Measurements from ENCODE around the gene KLHL29. TPM values are rescaled to one million over a fixed set of nuclear protein-coding genes. Genes with fewer than 3 reads are reported as not detected.

The KLHL29 gene
- total RNA-seq, 4 donors from 2014 or later: 2.2 to 3.3 (median 2.7) TPM

DNA sequence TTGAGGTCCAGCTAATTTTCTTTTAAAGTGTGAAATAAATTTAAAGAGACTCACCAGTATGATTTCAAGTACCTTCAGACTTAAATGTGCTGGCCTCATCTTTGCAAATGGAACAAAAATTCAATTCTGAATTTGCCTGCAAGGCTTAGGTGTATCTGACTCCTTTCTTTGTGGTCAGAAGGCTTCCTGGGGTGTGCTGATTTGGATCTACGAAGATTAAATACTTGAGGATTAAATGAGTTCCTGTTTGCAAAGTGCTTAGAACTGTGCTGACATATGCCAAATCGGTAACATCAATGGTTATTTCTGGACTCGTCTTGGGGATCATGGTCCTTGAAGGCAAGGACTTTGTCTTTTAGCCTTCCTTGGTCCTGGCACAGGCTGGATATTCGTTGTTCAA is 9.7 kb downstream of the KLHL29 start:
- no peaks in the 10 kb centered on the region for H3K27me3 ChIP-seq
- no peaks in the 10 kb centered on the region for H3K36me3 ChIP-seq
- no peak overlapping the region for H3K27ac ChIP-seq
- DNase-seq: no peak
- H3K4me3 ChIP-seq (replicated peaks in 1 of 3): no peak overlapping the region
- H3K9me3 ChIP-seq: no peaks in the 10 kb centered on the region
- TF ChIP-seq, protein P1, sequence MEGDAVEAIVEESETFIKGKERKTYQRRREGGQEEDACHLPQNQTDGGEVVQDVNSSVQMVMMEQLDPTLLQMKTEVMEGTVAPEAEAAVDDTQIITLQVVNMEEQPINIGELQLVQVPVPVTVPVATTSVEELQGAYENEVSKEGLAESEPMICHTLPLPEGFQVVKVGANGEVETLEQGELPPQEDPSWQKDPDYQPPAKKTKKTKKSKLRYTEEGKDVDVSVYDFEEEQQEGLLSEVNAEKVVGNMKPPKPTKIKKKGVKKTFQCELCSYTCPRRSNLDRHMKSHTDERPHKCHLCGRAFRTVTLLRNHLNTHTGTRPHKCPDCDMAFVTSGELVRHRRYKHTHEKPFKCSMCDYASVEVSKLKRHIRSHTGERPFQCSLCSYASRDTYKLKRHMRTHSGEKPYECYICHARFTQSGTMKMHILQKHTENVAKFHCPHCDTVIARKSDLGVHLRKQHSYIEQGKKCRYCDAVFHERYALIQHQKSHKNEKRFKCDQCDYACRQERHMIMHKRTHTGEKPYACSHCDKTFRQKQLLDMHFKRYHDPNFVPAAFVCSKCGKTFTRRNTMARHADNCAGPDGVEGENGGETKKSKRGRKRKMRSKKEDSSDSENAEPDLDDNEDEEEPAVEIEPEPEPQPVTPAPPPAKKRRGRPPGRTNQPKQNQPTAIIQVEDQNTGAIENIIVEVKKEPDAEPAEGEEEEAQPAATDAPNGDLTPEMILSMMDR (IDR thresholded peaks at IDR 0.05): no peak
- TF ChIP-seq POLR2A (IDR thresholded peaks at IDR 0.05): no peak
- no peaks in the 10 kb centered on the region for H3K4me1 ChIP-seq
- intact Hi-C loops (cut with DNase I): no loop called here
- 74 to 79% methylated on average over 4 of the region's 4 CpGs for WGBS, 2 donors

GRCh38 chr2:23397478-23397877 is 12.5 kb downstream of the KLHL29 start:
- Histone ChIP-seq H3K36me3 (no peaks in the 10 kb centered on the region), H3K27ac (no peak overlapping the region), H3K27me3 (no peaks in the 10 kb centered on the region), H3K9me3 (no peaks in the 10 kb centered on the region), H3K4me1 (no peaks in the 10 kb centered on the region), H3K4me3 (replicated peaks in 1 of 3) (no peak overlapping the region)
- WGBS, 2 donors: 61 to 87% methylated on average over 2 to 4 of the region's 4 CpGs
- DNase-seq: no peak
- intact Hi-C loops (cut with DNase I): no loop called here
- no peak for TF ChIP-seq POLR2A (IDR thresholded peaks at IDR 0.05)
- TF ChIP-seq, protein P1 (IDR thresholded peaks at IDR 0.05): no peak

DNA sequence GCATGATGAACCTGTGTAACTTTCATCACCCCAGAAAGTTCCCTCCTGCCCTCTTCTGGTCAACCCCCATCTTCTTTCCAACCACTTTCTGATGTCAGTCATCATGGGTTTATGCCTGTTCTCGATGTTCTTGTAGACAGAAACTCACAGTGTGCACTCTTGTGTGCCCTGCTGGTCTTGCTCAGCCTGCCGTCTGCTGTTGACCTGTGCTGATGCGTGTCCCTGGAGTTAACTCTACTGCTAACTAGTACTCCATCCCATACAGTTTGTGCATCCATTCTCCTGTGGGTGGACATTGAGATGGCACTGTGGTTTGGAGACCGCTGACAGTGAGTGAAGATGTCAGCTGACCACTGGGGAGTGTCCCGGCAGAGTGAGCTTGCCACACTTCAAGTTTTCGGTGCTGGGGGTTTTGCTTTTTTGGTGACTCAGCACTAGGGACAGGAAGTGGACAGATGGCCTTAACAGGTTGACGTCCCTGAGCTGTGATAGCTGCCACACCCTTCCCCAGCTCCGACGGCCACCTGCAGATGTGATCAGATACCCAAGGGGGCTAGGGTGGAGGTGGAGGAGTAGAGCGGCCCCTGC is 14.8 kb downstream of the KLHL29 start:
- intact Hi-C loops (cut with DNase I): no loop called here
- Histone ChIP-seq H3K9me3 (no peaks in the 10 kb centered on the region), H3K27ac (no peak overlapping the region), H3K27me3 (no peaks in the 10 kb centered on the region), H3K4me1 (peaks cover 7 to 8% of the 10 kb centered on the region in 2 donors), H3K4me3 (replicated peaks in 1 of 3) (no peak overlapping the region), H3K36me3 (no peaks in the 10 kb centered on the region)
- DNase-seq: no peak
- no peak for TF ChIP-seq POLR2A (IDR thresholded peaks at IDR 0.05)
- WGBS, 2 donors: 83 to 89% methylated on average over 7 to 10 of the region's 10 CpGs

GRCh38 chr2:23400703-23401102 is 15.7 kb downstream of the KLHL29 start:
- whole genome bisulfite sequencing, 2 donors: 94% methylated on average over 4 of the region's 4 CpGs
- no peaks in the 10 kb centered on the region for H3K9me3 ChIP-seq
- TF ChIP-seq, protein P1 (IDR thresholded peaks at IDR 0.05): no peak
- TF ChIP-seq POLR2A (IDR thresholded peaks at IDR 0.05): no peak
- DNase-seq: no peak
- no peak overlapping the region for H3K27ac ChIP-seq
- no peak overlapping the region for H3K4me3 ChIP-seq (replicated peaks in 1 of 3)
- H3K27me3 ChIP-seq: no peaks in the 10 kb centered on the region
- intact Hi-C loops (cut with DNase I): no loop called here
- H3K36me3 ChIP-seq: no peaks in the 10 kb centered on the region
- peaks cover 7 to 8% of the 10 kb centered on the region in 2 donors for H3K4me1 ChIP-seq

DNA sequence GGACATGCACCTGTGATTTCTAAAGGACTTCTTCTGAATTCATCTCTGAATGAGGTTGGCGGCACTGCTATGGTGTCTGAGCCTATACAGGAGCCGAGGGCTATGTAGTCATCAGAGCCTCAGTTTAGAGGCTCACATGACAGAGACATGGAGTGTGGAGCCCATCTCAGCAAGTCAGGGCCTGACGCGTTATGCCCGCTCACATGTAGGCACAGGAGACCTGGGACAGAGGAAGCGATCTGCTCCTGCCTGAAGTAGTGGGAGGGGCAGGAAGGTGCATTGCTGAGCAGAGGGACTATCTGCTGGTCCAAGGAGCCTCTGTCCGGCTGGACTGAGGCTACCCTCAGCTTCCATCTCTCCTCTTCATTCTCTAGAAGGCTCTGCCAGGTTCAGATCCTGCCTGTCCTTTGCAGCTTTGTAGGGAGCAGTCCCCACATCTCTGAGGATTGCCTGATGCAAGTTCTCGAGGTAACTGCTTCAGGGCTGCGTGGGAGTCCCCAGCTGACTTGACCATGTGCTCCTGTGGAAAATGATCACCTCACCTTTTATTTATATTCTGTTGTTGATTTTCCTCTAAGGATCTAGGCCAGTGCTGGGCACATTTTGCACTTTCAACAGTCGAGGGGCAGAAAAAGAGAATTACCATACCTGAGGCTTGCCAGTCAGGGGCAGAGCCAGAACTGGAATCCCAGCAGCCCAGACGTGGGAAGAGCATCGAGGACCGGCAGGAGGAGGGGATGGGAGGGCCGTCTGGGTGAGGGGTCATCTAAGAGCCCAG is 16.6 kb downstream of the KLHL29 start:
- no peak overlapping the region for H3K27ac ChIP-seq
- H3K4me3 ChIP-seq (replicated peaks in 1 of 3): no peak overlapping the region
- TF ChIP-seq, protein P1 (IDR thresholded peaks at IDR 0.05): no peak
- TF ChIP-seq POLR2A (IDR thresholded peaks at IDR 0.05): no peak
- no peak for DNase-seq
- intact Hi-C loops (cut with DNase I): no loop called here
- peaks cover 7 to 8% of the 10 kb centered on the region in 2 donors for H3K4me1 ChIP-seq
- no peaks in the 10 kb centered on the region for H3K36me3 ChIP-seq
- no peaks in the 10 kb centered on the region for H3K9me3 ChIP-seq
- no peaks in the 10 kb centered on the region for H3K27me3 ChIP-seq
- 70 to 74% methylated on average over 9 to 14 of the region's 14 CpGs for WGBS, 2 donors

Measured in thyroid gland (tissue), 4 donors.